ENCODE data around the gene ZNF423. TPM values are rescaled to one million over a fixed set of nuclear protein-coding genes. Genes with fewer than 3 reads are reported as not detected.
A peak's percentile ranks its signal among the peaks of the same experiment; 100 is the strongest.
"Not testable (repeated sequence)": the region's sequence is repeated elsewhere in the genome, so short reads cannot be mapped to it uniquely, and the experiment has no call there.

The ZNF423 gene
- polyA plus RNA-seq, 3 donors: 24.8 to 33.2 (median 25.8) TPM

- DNase-seq (ENCODE audit: extremely low read depth in 1 of 11, low read depth in 9 of 11, low spot score in 4 of 11): no peak
Observed at GRCh38 chr16:49697631-49698452, 158.1 kb downstream of the ZNF423 start.

GRCh38 chr16:49696414-49697101, 159.4 kb downstream of the ZNF423 start:
- peak in 1 of 11 donors; percentile 47 for DNase-seq (ENCODE audit: extremely low read depth in 1 of 11, low read depth in 9 of 11, low spot score in 4 of 11)

- DNase-seq (ENCODE audit: extremely low read depth in 1 of 11, low read depth in 9 of 11, low spot score in 4 of 11): no peak
Observed at GRCh38 chr16:49695782-49696413, 160.0 kb downstream of the ZNF423 start.

- no peak for DNase-seq (ENCODE audit: extremely low read depth in 1 of 11, low read depth in 9 of 11, low spot score in 4 of 11)
Observed at GRCh38 chr16:49693445-49693844, 162.5 kb downstream of the ZNF423 start.

GRCh38 chr16:49690778-49691177, 165.1 kb downstream of the ZNF423 start:
- no peak for DNase-seq (ENCODE audit: extremely low read depth in 1 of 11, low read depth in 9 of 11, low spot score in 4 of 11)

GRCh38 chr16:49688036-49688697, 167.7 kb downstream of the ZNF423 start:
- no peak for DNase-seq (ENCODE audit: extremely low read depth in 1 of 11, low read depth in 9 of 11, low spot score in 4 of 11)

GRCh38 chr16:49687476-49688002, 168.4 kb downstream of the ZNF423 start:
- no peak for DNase-seq (ENCODE audit: extremely low read depth in 1 of 11, low read depth in 9 of 11, low spot score in 4 of 11)

- no peak for DNase-seq (ENCODE audit: extremely low read depth in 1 of 11, low read depth in 9 of 11, low spot score in 4 of 11)
Observed at GRCh38 chr16:49684696-49685095, 171.2 kb downstream of the ZNF423 start.

GRCh38 chr16:49682577-49683165, 173.2 kb downstream of the ZNF423 start:
- no peak for DNase-seq (ENCODE audit: extremely low read depth in 1 of 11, low read depth in 9 of 11, low spot score in 4 of 11)

- no peak for DNase-seq (ENCODE audit: extremely low read depth in 1 of 11, low read depth in 9 of 11, low spot score in 4 of 11)
Observed at GRCh38 chr16:49681217-49681883, 174.6 kb downstream of the ZNF423 start.

GRCh38 chr16:49679095-49679494, 176.8 kb downstream of the ZNF423 start:
- no peak for DNase-seq (ENCODE audit: extremely low read depth in 1 of 11, low read depth in 9 of 11, low spot score in 4 of 11)

GRCh38 chr16:49677661-49678060, 178.3 kb downstream of the ZNF423 start:
- DNase-seq (ENCODE audit: extremely low read depth in 1 of 11, low read depth in 9 of 11, low spot score in 4 of 11): not testable (repeated sequence)

- DNase-seq (ENCODE audit: extremely low read depth in 1 of 11, low read depth in 9 of 11, low spot score in 4 of 11): no peak
Observed at GRCh38 chr16:49675413-49675812, 180.5 kb downstream of the ZNF423 start.

- DNase-seq (ENCODE audit: extremely low read depth in 1 of 11, low read depth in 9 of 11, low spot score in 4 of 11): no peak
Observed at GRCh38 chr16:49674990-49675389, 180.9 kb downstream of the ZNF423 start.

GRCh38 chr16:49674351-49674851, 181.5 kb downstream of the ZNF423 start:
- no peak for DNase-seq (ENCODE audit: extremely low read depth in 1 of 11, low read depth in 9 of 11, low spot score in 4 of 11)

- DNase-seq (ENCODE audit: extremely low read depth in 1 of 11, low read depth in 9 of 11, low spot score in 4 of 11): no peak
Observed at GRCh38 chr16:49673442-49673841, 182.5 kb downstream of the ZNF423 start.

GRCh38 chr16:49672753-49673152, 183.2 kb downstream of the ZNF423 start:
- DNase-seq (ENCODE audit: extremely low read depth in 1 of 11, low read depth in 9 of 11, low spot score in 4 of 11): no peak

GRCh38 chr16:49671333-49671732, 184.6 kb downstream of the ZNF423 start:
- DNase-seq (ENCODE audit: extremely low read depth in 1 of 11, low read depth in 9 of 11, low spot score in 4 of 11): no peak
